ENCODE results near the gene IL6. TPM values are rescaled to one million over a fixed set of nuclear protein-coding genes. Genes with fewer than 3 reads are reported as not detected.

The IL6 gene
- total RNA-seq, 2 experiments from 2014 or later, result not detected

GRCh38 chr7:22694597-22695207 is 32.3 kb upstream of the IL6 start:
- no peaks in the 10 kb centered on the region for H3K27me3 Mint-ChIP-seq
- H3K4me3 ChIP-seq (ENCODE audit: low read length), result no peak overlapping the region
- intact Hi-C loops (cut with DNase I, micrococcal nuclease), result no loop called here
- ATAC-seq (ENCODE audit: poor library complexity) (peak; percentile 39), DNase-seq (peak in 2 of 14 experiments; percentile 10 to 58)
- no peak overlapping the region for H3K4me3 Mint-ChIP-seq
- H3K36me3 Mint-ChIP-seq (ENCODE audit: low read depth), result no peaks in the 10 kb centered on the region
- no peaks in the 10 kb centered on the region for H3K27me3 ChIP-seq (ENCODE audit: control insufficient read depth in 1 of 2, insufficient read depth in 2 of 2, low read length in 2 of 2)
- H3K9me3 Mint-ChIP-seq, result no peaks in the 10 kb centered on the region
- ChIA-PET POLR2A (no interaction called here), CTCF (no interaction called here)
- H3K9me3 ChIP-seq (ENCODE audit: control insufficient read depth in 1 of 2, insufficient read depth in 1 of 2, low read length in 2 of 2), result no peaks in the 10 kb centered on the region
- no peak overlapping the region for H3K27ac ChIP-seq (ENCODE audit: low read depth in 1 of 2, low read length in 2 of 2)
- no peak for TF ChIP-seq CTCF (IDR thresholded peaks at IDR 0.05)
- H3K4me1 ChIP-seq (ENCODE audit: insufficient read depth, low read length), result peaks cover 20% of the 10 kb centered on the region
- H3K4me1 Mint-ChIP-seq (ENCODE audit: low read depth), result peaks cover 41% of the 10 kb centered on the region
- no peaks in the 10 kb centered on the region for H3K36me3 ChIP-seq (ENCODE audit: insufficient read depth, low read length)
- H3K27ac Mint-ChIP-seq, result no peak overlapping the region

GRCh38 chr7:22695476-22696132 is 31.4 kb upstream of the IL6 start:
- intact Hi-C loops (cut with DNase I, micrococcal nuclease), result no loop called here
- Histone ChIP-seq H3K4me3 (ENCODE audit: low read length) (no peak overlapping the region), H3K4me1 (ENCODE audit: insufficient read depth, low read length) (peaks cover 20% of the 10 kb centered on the region), H3K9me3 (ENCODE audit: control insufficient read depth in 1 of 2, insufficient read depth in 1 of 2, low read length in 2 of 2) (no peaks in the 10 kb centered on the region), H3K27ac (ENCODE audit: low read depth in 1 of 2, low read length in 2 of 2) (no peak overlapping the region), H3K27me3 (ENCODE audit: control insufficient read depth in 1 of 2, insufficient read depth in 2 of 2, low read length in 2 of 2) (no peaks in the 10 kb centered on the region), H3K36me3 (ENCODE audit: insufficient read depth, low read length) (no peaks in the 10 kb centered on the region)
- Mint-ChIP-seq H3K4me1 (ENCODE audit: low read depth) (peaks cover 41% of the 10 kb centered on the region), H3K4me3 (no peak overlapping the region), H3K36me3 (ENCODE audit: low read depth) (no peaks in the 10 kb centered on the region), H3K27me3 (no peaks in the 10 kb centered on the region), H3K27ac (no peak overlapping the region), H3K9me3 (no peaks in the 10 kb centered on the region)
- ATAC-seq (ENCODE audit: poor library complexity) (no peak), DNase-seq (no peak)
- CTCF ChIA-PET, result no interaction called here
- POLR2A ChIA-PET, result interaction anchor here (0.6 kb wide), 1 partner anchor 1141 kb away, joined by 4 read pairs; no protein-coding TSS in a partner anchor
- no peak for TF ChIP-seq CTCF (IDR thresholded peaks at IDR 0.05)

DNA sequence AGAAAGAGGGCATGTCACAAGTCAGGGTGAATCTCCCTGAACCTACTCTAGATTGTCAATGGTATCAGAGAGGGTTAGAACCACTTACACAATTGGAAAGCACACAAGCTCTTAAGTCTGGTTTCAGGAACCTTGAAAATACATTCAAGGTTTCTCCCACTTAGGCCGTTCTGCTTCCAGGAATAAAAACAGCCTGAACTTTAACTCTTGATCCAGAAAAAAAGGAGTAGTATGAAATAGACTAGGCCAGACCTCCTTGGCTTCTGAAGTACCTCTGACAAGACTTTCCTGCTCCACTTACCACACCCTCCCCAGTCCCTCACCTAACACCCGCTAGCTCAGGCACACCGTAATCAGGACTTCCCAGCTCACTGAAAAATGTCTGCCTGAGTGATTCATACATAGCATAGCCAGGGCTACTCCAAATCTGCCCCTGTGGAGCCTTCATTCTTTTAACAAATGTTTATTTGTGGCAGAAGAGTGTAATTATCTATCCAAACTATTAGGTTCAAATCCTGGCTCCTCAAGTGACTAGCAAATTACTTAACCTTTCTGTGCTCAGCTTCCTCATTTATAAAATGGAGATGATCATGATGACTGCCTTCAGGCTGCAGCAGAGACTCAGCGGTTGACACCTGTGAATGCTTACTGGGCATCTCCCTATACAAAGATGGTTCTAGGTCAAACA is 30.3 kb upstream of the IL6 start:
- ChIA-PET POLR2A (interaction anchor here (0.7 to 1.6 kb wide), 2 partner anchors 32 to 135 kb away, joined by 3 to 4 read pairs; no protein-coding TSS in a partner anchor), CTCF (no interaction called here)
- peaks cover 41% of the 10 kb centered on the region for H3K4me1 Mint-ChIP-seq (ENCODE audit: low read depth)
- no peaks in the 10 kb centered on the region for H3K36me3 Mint-ChIP-seq (ENCODE audit: low read depth)
- ATAC-seq (ENCODE audit: poor library complexity) (no peak), DNase-seq (peak in 2 of 14 experiments; percentile 23 to 37)
- H3K27ac Mint-ChIP-seq, result no peak overlapping the region
- no peaks in the 10 kb centered on the region for H3K9me3 ChIP-seq (ENCODE audit: control insufficient read depth in 1 of 2, insufficient read depth in 1 of 2, low read length in 2 of 2)
- H3K4me1 ChIP-seq (ENCODE audit: insufficient read depth, low read length), result peaks cover 20% of the 10 kb centered on the region
- no peaks in the 10 kb centered on the region for H3K27me3 ChIP-seq (ENCODE audit: control insufficient read depth in 1 of 2, insufficient read depth in 2 of 2, low read length in 2 of 2)
- no peak overlapping the region for H3K4me3 ChIP-seq (ENCODE audit: low read length)
- no peak overlapping the region for H3K27ac ChIP-seq (ENCODE audit: low read depth in 1 of 2, low read length in 2 of 2)
- TF ChIP-seq CTCF (IDR thresholded peaks at IDR 0.05), result no peak
- H3K36me3 ChIP-seq (ENCODE audit: insufficient read depth, low read length), result no peaks in the 10 kb centered on the region
- no peaks in the 10 kb centered on the region for H3K27me3 Mint-ChIP-seq
- no peaks in the 10 kb centered on the region for H3K9me3 Mint-ChIP-seq
- no peak overlapping the region for H3K4me3 Mint-ChIP-seq
- intact Hi-C loops (cut with DNase I, micrococcal nuclease), result no loop called here
